A549 (cell line): ENCODE results near the gene LHX4. TPM values are rescaled to one million over a fixed set of nuclear protein-coding genes. Genes with fewer than 3 reads are reported as not detected.

Experiments used
- ATAC-seq, 2 experiments: fragments of 200-7000 bp in 1 of 2; fragments of >200 bp in 1 of 2; cut with Nextera tagmentation in 1 of 2; cut with Tn5 transposase in 1 of 2; 3 replicates each; pipeline versions ENCODE4 v1.8.0 to v1.9.1; 2018 to 2020; ENCODE audit warnings: mild to moderate bottlenecking in 1 of 2, moderate library complexity in 1 of 2
- CTCF ChIA-PET: fragments of 300-600 bp; sonication (Branson Sonifier 250); formaldehyde crosslinking; extraction: SDS; loops from one replicate; lab custom pipeline; 2021; ENCODE audit warnings: antibody characterized with exemption, inconsistent platforms; lab: Yijun Ruan, JAX
- POLR2A ChIA-PET: fragments of 350-600 bp; formaldehyde crosslinking; extraction: SDS; loops from one replicate; lab custom pipeline; 2021; ENCODE audit warnings: antibody characterized with exemption, inconsistent platforms; lab: Yijun Ruan, JAX
- DNase-seq, 2 experiments: peaks; one replicate each; pipeline versions ENCODE4 v3.0.0 to v3.0.0-alpha.2; 2011 to 2016; ENCODE audit warnings: low read depth in 1 of 2, low spot score in 1 of 2
- FAIRE-seq: peaks from 2 replicates; lab custom pipeline; 2011; peaks lifted over from hg19 to GRCh38; lab: Jason Lieb, UNC
- H3K27ac ChIP-seq, 2 experiments: fragments of >200 bp; sonication (Bioruptor Twin); formaldehyde crosslinking; 3 replicates each; pipeline ENCODE4 v1.5.1; 2016 to 2017
- H3K4me1 ChIP-seq: fragments of >200 bp; sonication (Bioruptor Twin); formaldehyde crosslinking; 3 replicates; pipeline ENCODE4 v1.6.1; 2016
- H3K4me2 ChIP-seq: fragments of >200 bp; sonication (Bioruptor Twin); formaldehyde crosslinking; 3 replicates; pipeline ENCODE4 v1.6.1; 2016
- H3K4me3 ChIP-seq: fragments of >200 bp; sonication (Bioruptor Twin); formaldehyde crosslinking; 3 replicates; pipeline ENCODE4 v1.5.1; 2016
- H3K9me3 ChIP-seq: fragments of >200 bp; sonication (Bioruptor Twin); formaldehyde crosslinking; 3 replicates; pipeline ENCODE4 v1.6.1; 2016
- ATOH8 ChIP-seq: fragments of 250-450 bp; sonication (Bioruptor Pico); IDR thresholded peaks from 2 replicates; pipeline ENCODE4 v1.5.0; 2020; ENCODE audit warnings: low read depth, mild to moderate bottlenecking, moderate library complexity
- CHD4 ChIP-seq: fragments of 200-600 bp; sonication (generic); IDR thresholded peaks from 2 replicates; pipeline ENCODE4 v1.6.1; 2016; ENCODE audit warnings: antibody characterized with exemption, mild to moderate bottlenecking, borderline replicate concordance
- EHMT2 ChIP-seq: fragments of 200-600 bp; sonication (generic); IDR thresholded peaks from 2 replicates; pipeline ENCODE4 v1.6.1; 2016; ENCODE audit warnings: antibody characterized with exemption, low read depth, mild to moderate bottlenecking, moderate library complexity
- ESRRA ChIP-seq: fragments of 150-350 bp; IDR thresholded peaks from 2 replicates; pipeline ENCODE4 v1.6.1; 2014; ENCODE audit warnings: mild to moderate bottlenecking, low read length, borderline replicate concordance
- FOSL2 ChIP-seq, 2 experiments: fragments of 450-650 bp in 1 of 2; fragments of >200 bp in 1 of 2; sonication (Bioruptor Twin) in 1 of 2; formaldehyde crosslinking; IDR thresholded peaks; 2 replicates each; pipeline versions ENCODE4 v1.5.0 to v1.6.1; 2016 to 2020; ENCODE audit warnings: mild to moderate bottlenecking in 1 of 2, moderate library complexity in 1 of 2
- HDAC2 ChIP-seq: fragments of 200-600 bp; sonication (generic); IDR thresholded peaks from 2 replicates; pipeline ENCODE4 v1.6.1; 2016
- HES2 ChIP-seq: fragments of >200 bp; sonication (Bioruptor Twin); formaldehyde crosslinking; IDR thresholded peaks from 2 replicates; pipeline ENCODE4 v1.6.1; 2016
- HEYL ChIP-seq: fragments of 250-450 bp; sonication (Bioruptor Pico); IDR thresholded peaks from 2 replicates; pipeline ENCODE4 v1.8.0; 2021; ENCODE audit warnings: mild to moderate bottlenecking, moderate library complexity
- HMGXB4 ChIP-seq: fragments of 250-450 bp; sonication (Bioruptor Pico); IDR thresholded peaks from 2 replicates; pipeline ENCODE4 v1.5.0; 2021; ENCODE audit warnings: mild to moderate bottlenecking, moderate library complexity, borderline replicate concordance
- JUN ChIP-seq, 2 experiments: fragments of >200 bp; sonication (Bioruptor Twin); formaldehyde crosslinking; IDR thresholded peaks; 2 replicates in 1 of 2; 3 replicates in 1 of 2; pipeline ENCODE4 v1.6.1; 2016 to 2017
- KDM5A ChIP-seq: fragments of 200-600 bp; sonication (generic); IDR thresholded peaks from 2 replicates; pipeline ENCODE4 v1.6.1; 2016; ENCODE audit warnings: antibody characterized with exemption, mild to moderate bottlenecking
- MYC ChIP-seq: IDR thresholded peaks from 2 replicates; pipeline ENCODE4 v1.6.1; 2012; ENCODE audit warnings: mild to moderate bottlenecking, inconsistent platforms, low read length, improper control_type of control experiment, borderline replicate concordance
- NPAS2 ChIP-seq: fragments of 250-450 bp; sonication (Bioruptor Pico); IDR thresholded peaks from 2 replicates; pipeline ENCODE4 v1.8.0; 2022; ENCODE audit warnings: mild to moderate bottlenecking, moderate library complexity, borderline replicate concordance
- POLR2AphosphoS2 ChIP-seq: conservative IDR thresholded peaks from 2 replicates; pipeline ENCODE4 v1.6.1; 2012; ENCODE audit warnings: low read length, improper control_type of control experiment, inconsistent platforms
- RAD21 ChIP-seq, 2 experiments: fragments of >200 bp in 1 of 2; sonication (Bioruptor Twin) in 1 of 2; formaldehyde crosslinking in 1 of 2; IDR thresholded peaks in 1 of 2; conservative IDR thresholded peaks in 1 of 2; 2 replicates in 1 of 2; 3 replicates in 1 of 2; pipeline ENCODE4 v1.6.1; 2012 to 2018; ENCODE audit warnings: inconsistent platforms in 1 of 2
- RCOR1 ChIP-seq: fragments of 150-350 bp; IDR thresholded peaks from 2 replicates; pipeline ENCODE4 v1.6.1; 2014; ENCODE audit warnings: antibody characterized with exemption, low read length, low read depth
- RFX5 ChIP-seq: fragments of 450-650 bp; IDR thresholded peaks from 2 replicates; pipeline ENCODE4 v1.7.1; 2014; ENCODE audit warnings: antibody characterized with exemption, mild to moderate bottlenecking, moderate library complexity
- RNF2 ChIP-seq: fragments of 200-600 bp; sonication (generic); IDR thresholded peaks from 2 replicates; pipeline ENCODE4 v1.6.1; 2016; ENCODE audit warnings: low read depth, mild to moderate bottlenecking, antibody characterized with exemption, moderate library complexity, borderline replicate concordance
- TP53 ChIP-seq: fragments of 250-450 bp; sonication (Bioruptor Pico); IDR thresholded peaks from 2 replicates; pipeline ENCODE4 v1.5.0; 2021; ENCODE audit warnings: mild to moderate bottlenecking, moderate library complexity
- ZFP36 ChIP-seq: fragments of 450-650 bp; IDR thresholded peaks from 2 replicates; pipeline ENCODE4 v1.6.1; 2014; ENCODE audit warnings: borderline replicate concordance; ENCODE audit not compliant: partially characterized antibody
- WGBS: methylation state at CpG from one replicate; pipeline ENCODE4 v1.1.6; 2017; ENCODE audit errors: missing lambda C conversion rate; 5-methylcytosine and 5-hydroxymethylcytosine counted together
- polyA plus RNA-seq, 4 experiments: library from polyadenylated mRNA; depleted of rRNA in 3 of 4; stranded (reverse); fragments of >200 nt; fragmentation: RNase III in 1 of 4; extraction: RNeasy Plus Mini Kit Qiagen cat#74134 plus additional on column Dnase treatment in 1 of 4; gene quantifications; 2 replicates in 3 of 4; 3 replicates in 1 of 4; pipeline ENCODE4 v1.2.3, GENCODE V29; 2011 to 2017

The LHX4 gene
- polyA plus RNA-seq, 2 of the 4 experiments (the other 2 are of a cell fraction): 0.62 to 0.80 TPM

- ChIA-PET CTCF (interaction anchor here (1.2 to 4.5 kb wide), 3 partner anchors 27 to 253 kb away, joined by 3 to 24 read pairs (median 9); no protein-coding TSS in a partner anchor), POLR2A (no interaction called here)
- FAIRE-seq (no peak), ATAC-seq (no peak), DNase-seq (no peak)
- H3K4me1 ChIP-seq: no peaks in the 10 kb centered on the region
- no peak overlapping the region for H3K4me2 ChIP-seq
- no peaks in the 10 kb centered on the region for H3K9me3 ChIP-seq
- 66% methylated on average over 5 of the region's 5 CpGs for WGBS
- TF ChIP-seq HMGXB4 (no peak), RCOR1 (no peak), JUN (IDR thresholded peaks at IDR 0.05) (no peak), ESRRA (no peak), POLR2AphosphoS2 (no peak), EHMT2 (no peak), RFX5 (no peak), ATOH8 (CRISPR knock-in tag) (no peak), FOSL2 (IDR thresholded peaks at IDR 0.05) (no peak), FOSL2 (CRISPR knock-in tag; IDR thresholded peaks at IDR 0.05) (no peak), MYC (no peak), RAD21 (conservative IDR thresholded peaks at IDR 0.05 in 1 of 2, IDR thresholded peaks at IDR 0.05 in 1 of 2) (no peak), KDM5A (no peak), HDAC2 (no peak), RNF2 (no peak)
- H3K4me3 ChIP-seq: no peak overlapping the region
- H3K27ac ChIP-seq: no peak overlapping the region
Measured at GRCh38 chr1:180224902-180225301, 5.2 kb upstream of the LHX4 start.

GRCh38 chr1:180225403-180225802, 4.7 kb upstream of the LHX4 start:
- ATAC-seq (no peak), DNase-seq (no peak), FAIRE-seq (no peak)
- ChIA-PET CTCF (interaction anchor here (1.2 to 4.5 kb wide), 3 partner anchors 27 to 253 kb away, joined by 3 to 24 read pairs (median 9); no protein-coding TSS in a partner anchor), POLR2A (no interaction called here)
- TF ChIP-seq ZFP36: peak; percentile 55
- TF ChIP-seq HES2: no peak
- Histone ChIP-seq H3K9me3 (no peaks in the 10 kb centered on the region), H3K4me1 (no peaks in the 10 kb centered on the region), H3K4me3 (no peak overlapping the region), H3K27ac (no peak overlapping the region), H3K4me2 (no peak overlapping the region)
- 28% methylated on average over 2 of the region's 2 CpGs for WGBS

GRCh38 chr1:180227861-180228647, 2.0 kb upstream of the LHX4 start:
- CTCF ChIA-PET: interaction anchor here (0.6 kb wide), 1 partner anchor 122 kb away, joined by 3 read pairs; no protein-coding TSS in a partner anchor

More at GRCh38 chr1:180227861-180228647, 2.0 kb upstream of the LHX4 start:
- Histone ChIP-seq H3K4me1 (peaks cover 4% of the 10 kb centered on the region; the same call in 2 of the 3 replicates), H3K9me3 (no peaks in the 10 kb centered on the region), H3K27ac (no peak overlapping the region), H3K4me3 (no peak overlapping the region), H3K4me2 (no peak overlapping the region)
- no peak for FAIRE-seq
- TF ChIP-seq HES2 (no peak), HDAC2 (no peak), EHMT2 (no peak), ESRRA (no peak), CHD4 (no peak), NPAS2 (CRISPR knock-in tag) (no peak), FOSL2 (IDR thresholded peaks at IDR 0.05) (no peak), FOSL2 (CRISPR knock-in tag; IDR thresholded peaks at IDR 0.05) (no peak), HEYL (CRISPR knock-in tag) (no peak), TP53 (no peak), ZFP36 (no peak), KDM5A (no peak)
- DNase-seq: no peak
- ATAC-seq: no peak
- POLR2A ChIA-PET: no interaction called here
- WGBS: 85% methylated on average over 17 of the region's 17 CpGs
